Tibial nerve (tissue), 4 donors: ENCODE data around the gene S100A10. TPM values are rescaled to one million over a fixed set of nuclear protein-coding genes. Genes with fewer than 3 reads are reported as not detected.

Experiments
- DNase-seq, 2 donors: peaks; one replicate each; pipeline ENCODE4 v3.0.0-alpha.2; 2019; ENCODE audit warnings: low spot score in 2 of 2
- H3K27ac ChIP-seq, 4 donors: fragments of 200-600 bp; sonication (generic) in 3 of 4; one replicate each; pipeline ENCODE4 v1.5.1; 2017 to 2019; ENCODE audit warnings: mild to moderate bottlenecking in 1 of 4
- H3K27me3 ChIP-seq, 2 donors: fragments of 200-600 bp; sonication (generic) in 1 of 2; one replicate each; pipeline versions ENCODE4 v1.5.1 to v1.6.0; 2017 to 2019
- H3K36me3 ChIP-seq, 3 donors: fragments of 200-600 bp; sonication (generic); one replicate each; pipeline ENCODE4 v1.5.1; 2018 to 2019
- H3K4me1 ChIP-seq, 4 donors: fragments of 200-600 bp; sonication (generic) in 3 of 4; one replicate each; pipeline ENCODE4 v1.5.1; 2017 to 2019
- H3K4me3 ChIP-seq, 4 donors: fragments of 200-600 bp; sonication (generic) in 3 of 4; one replicate each; pipeline ENCODE4 v1.5.1; 2017 to 2019; ENCODE audit warnings: mild to moderate bottlenecking in 1 of 4, moderate library complexity in 1 of 4
- H3K9me3 ChIP-seq, 4 donors: fragments of 200-600 bp; sonication (generic) in 3 of 4; one replicate each; pipeline ENCODE4 v1.5.1; 2017 to 2019
- CTCF ChIP-seq, 5 experiments: fragments of 200-600 bp in 3 of 5; fragments of 450-650 bp in 2 of 5; sonication (generic) in 3 of 5; IDR thresholded peaks; one replicate each; pipeline ENCODE4 v1.5.1; 2016 to 2019; ENCODE audit warnings: antibody characterized with exemption in 5 of 5, mild to moderate bottlenecking in 3 of 5, moderate library complexity in 2 of 5
- EP300 ChIP-seq, 2 donors: sonication (generic); formaldehyde crosslinking; IDR thresholded peaks; one replicate each; pipeline ENCODE4 v1.6.1; 2017; ENCODE audit warnings: antibody characterized with exemption in 2 of 2, mild to moderate bottlenecking in 1 of 2
- POLR2A ChIP-seq, 2 donors: fragments of 450-650 bp; IDR thresholded peaks; one replicate each; pipeline ENCODE4 v1.6.1; 2017; ENCODE audit warnings: antibody characterized with exemption in 2 of 2, mild to moderate bottlenecking in 2 of 2, moderate library complexity in 2 of 2
- WGBS, 2 donors: methylation state at CpG; one replicate each; pipeline ENCODE4 v1.1.5; 2018; 5-methylcytosine and 5-hydroxymethylcytosine counted together
- total RNA-seq, 4 donors: library from RNA; depleted of rRNA; stranded (reverse); fragments of >200 nt; gene quantifications; one replicate each; pipeline ENCODE4 v1.1.0, GENCODE V29; 2016

The S100A10 gene
- 100 to 1,000 TPM; 108 to 230 (median 192) TPM for total RNA-seq

GRCh38 chr1:151993734-151994496 lies at the start of gene S100A10:
TSS of gene S100A10 (minus strand) at chr1:151993859. CDS start at chr1:151986230, 7,629 bp downstream.
- Histone ChIP-seq H3K4me3 (peak within 1 kb of the TSS; percentile 70 to 98 (median 92)), H3K4me1 (peaks cover 0 to 60% (median 40%) of the 10 kb centered on the region in 4 donors), H3K27me3 (no peaks in the 10 kb centered on the region), H3K27ac (peak within 1 kb of the TSS; percentile 82 to 99 (median 96)), H3K36me3 (no peaks in the 10 kb centered on the region), H3K9me3 (no peaks in the 10 kb centered on the region)
- WGBS, 2 donors: 0 to 1% methylated on average over 16 to 57 of the region's 69 CpGs
- peak; percentile 60 to 61 for DNase-seq
- TF ChIP-seq POLR2A (IDR thresholded peaks at IDR 0.05) (peak; percentile 73 to 75), EP300 (IDR thresholded peaks at IDR 0.05) (peak in 1 of 2 donors; percentile 74), CTCF (IDR thresholded peaks at IDR 0.05) (no peak)

GRCh38 chr1:152042030-152042429 lies 48.4 kb upstream of the S100A10 start:
- no peak overlapping the region for H3K27ac ChIP-seq
- H3K4me1 ChIP-seq: peaks cover 0 to 18% (median 3%) of the 10 kb centered on the region in 4 donors
- no peaks in the 10 kb centered on the region for H3K27me3 ChIP-seq
- no peaks in the 10 kb centered on the region for H3K9me3 ChIP-seq
- no peak overlapping the region for H3K4me3 ChIP-seq
- no peak for DNase-seq
- no peaks in the 10 kb centered on the region for H3K36me3 ChIP-seq
- WGBS, 2 donors: 54 to 62% methylated on average over 1 of the region's 1 CpG
- TF ChIP-seq CTCF (IDR thresholded peaks at IDR 0.05): no peak
- no peak for TF ChIP-seq POLR2A (IDR thresholded peaks at IDR 0.05)

- 76 to 81% methylated on average over 1 of the region's 1 CpG for WGBS, 2 donors
- Histone ChIP-seq H3K27me3 (no peaks in the 10 kb centered on the region), H3K4me1 (peaks cover 0 to 28% (median 8%) of the 10 kb centered on the region in 4 donors), H3K36me3 (no peaks in the 10 kb centered on the region), H3K27ac (no peak overlapping the region), H3K4me3 (no peak overlapping the region), H3K9me3 (no peaks in the 10 kb centered on the region)
- DNase-seq: no peak
- TF ChIP-seq EP300 (IDR thresholded peaks at IDR 0.05) (no peak), POLR2A (IDR thresholded peaks at IDR 0.05) (no peak), CTCF (IDR thresholded peaks at IDR 0.05) (no peak)
Observed at GRCh38 chr1:152039886-152040285, 46.2 kb upstream of the S100A10 start.

GRCh38 chr1:152039461-152039860 lies 45.8 kb upstream of the S100A10 start:
- Histone ChIP-seq H3K4me3 (no peak overlapping the region), H3K36me3 (no peaks in the 10 kb centered on the region), H3K4me1 (peaks cover 0 to 30% (median 13%) of the 10 kb centered on the region in 4 donors), H3K9me3 (no peaks in the 10 kb centered on the region), H3K27me3 (no peaks in the 10 kb centered on the region), H3K27ac (no peak overlapping the region)
- TF ChIP-seq POLR2A (IDR thresholded peaks at IDR 0.05) (no peak), CTCF (IDR thresholded peaks at IDR 0.05) (no peak), EP300 (IDR thresholded peaks at IDR 0.05) (no peak)
- WGBS, 2 donors: 95 to 96% methylated on average over 1 of the region's 1 CpG
- DNase-seq: no peak

GRCh38 chr1:152038871-152039270 lies 45.2 kb upstream of the S100A10 start:
- H3K27ac ChIP-seq: peak overlapping the region in 1 of 4 donors; percentile 97
- TF ChIP-seq EP300 (IDR thresholded peaks at IDR 0.05): no peak
- no peak for TF ChIP-seq CTCF (IDR thresholded peaks at IDR 0.05)
- TF ChIP-seq POLR2A (IDR thresholded peaks at IDR 0.05): no peak
- no peak for DNase-seq
- H3K36me3 ChIP-seq: peaks cover 0 to 3% (median 0%) of the 10 kb centered on the region in 3 donors
- H3K4me3 ChIP-seq: no peak overlapping the region
- peaks cover 0 to 30% (median 18%) of the 10 kb centered on the region in 4 donors for H3K4me1 ChIP-seq
- no peaks in the 10 kb centered on the region for H3K9me3 ChIP-seq
- 91 to 94% methylated on average over 10 of the region's 10 CpGs for WGBS, 2 donors
- no peaks in the 10 kb centered on the region for H3K27me3 ChIP-seq
